Activated CD4-positive, alpha-beta T cell treated with anti-CD3 and anti-CD28 coated beads, Interleukin-2, amount 50 U/mL, for 4 hours (primary cell): ENCODE measurements around the gene RASA4B.
"Not testable (repeated sequence)": the region's sequence is repeated elsewhere in the genome, so short reads cannot be mapped to it uniquely, and the experiment has no call there.

ENCODE experiments used
- DNase-seq, 2 experiments: peaks; one replicate each; pipeline ENCODE4 v3.0.0-alpha.2; 2020

The RASA4B gene

GRCh38 chr7:102517550-102518147 lies at the start of gene RASA4B:
Gene RASA4B (minus strand): TSS chr7:102517777. CDS start chr7:102517710, 67 bp downstream.
- DNase-seq: not testable (repeated sequence)

GRCh38 chr7:102550808-102551422 lies 33.3 kb upstream of the RASA4B start, which contains the start of gene SPDYE2:
Gene SPDYE2 (plus strand): TSS chr7:102551226. CDS start chr7:102553256, 2,030 bp downstream.
- DNase-seq: not testable (repeated sequence)

GRCh38 chr7:102546353-102546752 lies 28.8 kb upstream of the RASA4B start:
- not testable (repeated sequence) for DNase-seq

- DNase-seq: not testable (repeated sequence)
Observed at GRCh38 chr7:102545288-102545687, 27.7 kb upstream of the RASA4B start.

- DNase-seq: not testable (repeated sequence)
Observed at GRCh38 chr7:102544372-102544771, 26.8 kb upstream of the RASA4B start.

DNA sequence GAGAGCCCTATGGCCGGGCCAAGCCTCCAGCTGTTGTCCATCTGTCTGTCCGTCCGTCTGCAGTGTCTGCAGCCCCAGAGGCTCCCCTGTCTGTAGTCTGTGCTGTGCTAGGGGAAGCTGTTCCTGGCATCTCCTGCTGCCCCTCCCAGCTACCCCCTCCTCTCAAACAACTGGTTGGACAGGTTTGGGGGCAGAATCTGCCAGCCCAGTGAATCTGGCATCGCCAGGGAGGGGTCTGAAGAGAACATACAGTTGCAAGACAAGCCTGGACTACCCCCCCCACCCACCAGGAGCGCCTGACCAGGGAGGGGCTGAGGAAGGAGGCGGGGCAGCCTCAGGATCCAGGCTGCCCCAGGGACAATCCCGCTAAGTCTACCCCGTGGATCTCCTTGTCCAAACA lies 26.0 kb upstream of the RASA4B start, which contains the start of gene UPK3BL2:
TSS of gene UPK3BL2 (minus strand) at position 101 of the 400 bp plus-strand sequence. CDS start at position 41, 60 bp downstream.
- DNase-seq: not testable (repeated sequence)

DNA sequence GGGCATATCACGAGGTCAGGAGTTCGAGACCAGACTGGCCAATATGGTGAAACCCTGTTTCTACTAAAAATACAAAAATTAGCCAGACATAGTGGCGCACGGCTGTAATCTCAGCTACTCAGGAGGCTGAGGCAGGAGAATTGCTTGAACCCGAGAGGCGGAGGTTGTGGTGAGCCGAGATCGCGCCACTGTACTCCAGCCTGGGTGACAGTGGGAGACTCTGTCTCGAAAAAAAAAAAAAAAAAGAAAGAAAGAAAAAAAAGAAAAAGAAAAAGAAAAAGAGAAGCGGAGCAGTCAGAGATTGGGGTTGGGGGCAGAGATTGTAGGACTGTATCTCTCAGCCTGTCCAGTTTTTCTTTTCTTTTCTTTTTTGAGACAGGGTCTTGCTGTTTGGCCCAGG lies 25.2 kb upstream of the RASA4B start:
- not testable (repeated sequence) for DNase-seq

DNA sequence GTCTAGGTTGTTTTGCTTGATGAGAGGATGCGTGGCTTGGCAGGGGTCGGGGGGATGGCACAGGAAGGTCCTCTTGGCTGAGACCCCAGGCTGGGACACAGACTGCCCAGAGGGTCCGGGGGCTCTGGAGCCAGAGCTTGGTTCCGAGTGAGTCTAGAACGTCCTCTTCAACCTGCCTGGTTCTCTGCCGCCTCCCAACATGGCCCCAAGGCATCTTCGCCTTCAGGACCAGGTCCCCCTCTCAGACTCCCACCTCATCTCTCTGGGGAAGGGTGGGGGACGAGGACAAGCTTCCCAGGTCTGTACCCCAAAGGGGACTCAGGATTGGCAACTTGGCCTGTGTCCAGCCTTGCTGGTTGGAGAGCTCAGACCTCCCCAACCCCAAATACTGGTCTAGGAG lies 24.5 kb upstream of the RASA4B start:
- not testable (repeated sequence) for DNase-seq

DNA sequence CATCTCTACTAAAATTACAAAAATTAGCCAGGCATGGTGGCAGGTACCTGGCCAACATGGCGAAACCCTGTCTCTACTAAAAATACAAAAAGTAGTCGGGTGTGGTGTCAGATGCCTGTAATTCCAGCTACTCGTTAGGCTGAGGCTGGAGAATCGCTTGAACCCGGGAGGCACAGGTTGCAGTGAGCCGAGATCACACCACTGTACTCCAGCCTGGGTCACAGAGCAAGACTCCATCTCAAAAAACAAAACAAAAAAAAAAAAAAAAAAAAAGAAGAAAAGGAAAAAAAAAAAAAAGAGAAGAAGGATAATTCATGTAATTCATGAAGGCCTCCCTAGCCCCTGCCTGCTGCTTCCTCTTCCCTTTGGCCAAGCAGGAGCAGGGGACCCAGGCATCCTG lies 23.0 kb upstream of the RASA4B start:
- not testable (repeated sequence) for DNase-seq

DNA sequence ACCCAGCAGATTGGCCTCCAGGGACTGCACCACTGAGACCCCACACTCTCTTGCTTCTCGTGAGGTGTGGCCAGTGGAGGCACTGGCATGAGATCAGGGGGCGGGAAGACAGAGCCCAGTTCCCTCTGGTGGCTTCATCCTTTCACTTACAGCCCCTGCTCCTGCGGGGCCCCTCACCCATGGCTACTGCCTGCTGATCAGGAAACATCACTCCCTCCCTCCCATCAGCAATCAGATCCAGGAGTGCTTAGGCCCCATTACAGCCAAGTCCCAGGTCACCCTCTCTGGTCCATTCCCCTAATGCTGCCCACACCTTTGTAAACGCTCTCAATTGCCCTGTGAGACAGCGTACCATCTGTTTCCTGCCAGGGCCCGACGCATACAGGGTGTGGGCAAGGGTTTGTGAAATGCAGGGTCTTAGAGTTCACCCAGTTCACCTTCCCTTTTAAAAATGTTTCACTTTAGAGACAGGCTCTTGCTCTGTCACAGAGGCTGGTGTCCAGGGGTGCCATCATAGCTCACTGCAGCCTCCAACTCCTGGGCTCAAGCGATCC lies 17.6 kb upstream of the RASA4B start:
- DNase-seq: not testable (repeated sequence)

DNA sequence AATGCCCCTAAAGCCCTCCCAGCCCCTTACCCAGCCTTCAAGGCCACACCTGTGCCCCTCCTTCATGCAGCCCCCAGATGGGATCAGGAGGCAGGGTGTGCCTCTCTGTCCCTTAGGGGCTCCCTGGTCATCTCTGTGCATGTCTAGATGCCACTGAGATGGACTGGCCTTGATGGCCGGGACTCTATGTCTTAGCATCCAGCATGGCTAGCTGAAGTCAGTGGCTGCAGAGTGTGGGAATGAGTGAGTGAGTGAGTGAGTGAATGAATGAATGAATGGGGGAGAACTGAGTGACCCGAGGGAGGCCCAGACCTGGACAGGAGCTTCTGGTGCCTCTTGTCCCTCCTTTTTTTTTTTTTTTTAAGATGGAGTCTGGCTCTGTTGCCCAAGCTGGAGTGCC lies 14.6 kb upstream of the RASA4B start:
- not testable (repeated sequence) for DNase-seq

- not testable (repeated sequence) for DNase-seq
Observed at GRCh38 chr7:102531583-102531982, 14.0 kb upstream of the RASA4B start.

DNA sequence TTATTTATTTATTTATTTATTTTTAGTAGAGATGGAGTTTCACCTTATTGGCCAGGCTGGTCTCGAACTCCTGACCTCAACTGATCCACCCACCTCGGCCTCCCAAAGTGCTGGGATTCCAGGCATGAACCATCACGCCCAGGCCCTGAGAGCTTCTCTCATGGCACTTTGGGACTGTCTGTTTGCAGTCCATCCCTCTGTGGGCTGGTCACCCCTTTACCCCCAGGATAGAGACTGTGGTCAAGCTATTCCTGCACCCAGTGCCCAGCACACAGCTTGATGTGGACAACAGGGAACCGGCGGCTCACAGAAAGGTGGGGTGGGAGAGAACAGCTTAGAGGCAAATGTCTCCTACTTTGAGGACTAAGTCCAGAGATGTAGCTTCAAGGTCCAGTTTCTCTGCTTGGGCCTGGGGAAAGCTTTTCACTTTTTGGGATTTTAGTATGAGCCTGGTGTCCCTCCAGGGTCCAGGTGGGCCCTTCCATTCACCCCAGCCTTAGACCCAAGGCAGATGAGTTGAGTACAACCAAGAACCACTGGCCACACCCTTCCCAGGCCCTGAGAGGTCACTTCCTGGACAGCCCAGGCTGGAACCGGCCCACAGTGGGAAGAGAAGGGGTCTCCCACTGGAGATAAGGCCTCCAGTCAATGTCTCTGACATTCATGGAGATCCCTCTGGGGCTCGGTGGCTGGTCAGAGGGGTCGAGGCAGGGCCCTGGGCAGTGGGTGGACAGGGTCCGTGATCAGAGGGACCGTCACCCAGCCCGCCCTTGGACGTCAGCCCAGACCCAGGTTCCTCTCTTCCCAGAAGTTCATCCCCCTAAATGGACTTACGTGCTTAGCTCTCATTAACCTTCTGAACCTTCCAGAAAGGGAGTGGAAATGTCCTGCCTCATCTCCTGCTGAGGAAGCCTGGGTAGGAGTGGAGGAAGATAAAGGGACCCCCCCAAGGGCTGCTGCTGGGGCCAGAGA lies 10.5 kb upstream of the RASA4B start:
- not testable (repeated sequence) for DNase-seq

- DNase-seq: not testable (repeated sequence)
Observed at GRCh38 chr7:102527182-102527581, 9.6 kb upstream of the RASA4B start.

- DNase-seq: not testable (repeated sequence)
Observed at GRCh38 chr7:102524803-102525202, 7.2 kb upstream of the RASA4B start.

- DNase-seq: not testable (repeated sequence)
Observed at GRCh38 chr7:102520797-102521196, 3.2 kb upstream of the RASA4B start.

GRCh38 chr7:102516951-102517350 lies 626 bp downstream of the RASA4B start:
- not testable (repeated sequence) for DNase-seq

DNA sequence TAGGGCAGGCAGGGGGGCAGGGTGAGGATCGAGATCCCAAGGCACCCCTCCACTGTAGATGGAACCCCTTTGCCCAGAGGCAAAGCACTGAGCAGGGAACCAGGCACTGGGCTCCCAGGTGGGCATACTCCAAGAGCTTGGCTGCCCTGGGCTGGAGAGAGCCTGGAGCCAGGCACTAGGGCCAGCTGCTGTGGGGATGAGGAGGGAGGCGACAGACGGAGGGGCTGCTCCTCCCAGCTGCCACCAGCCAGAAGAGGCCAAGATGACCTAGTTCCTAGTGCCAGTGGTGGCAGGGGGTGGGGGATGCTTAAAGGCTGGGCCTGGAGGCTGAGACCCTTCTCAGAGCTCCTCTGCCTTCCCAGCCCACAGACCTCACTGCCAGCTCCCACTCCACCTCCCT lies 1.7 kb downstream of the RASA4B start:
- not testable (repeated sequence) for DNase-seq

DNA sequence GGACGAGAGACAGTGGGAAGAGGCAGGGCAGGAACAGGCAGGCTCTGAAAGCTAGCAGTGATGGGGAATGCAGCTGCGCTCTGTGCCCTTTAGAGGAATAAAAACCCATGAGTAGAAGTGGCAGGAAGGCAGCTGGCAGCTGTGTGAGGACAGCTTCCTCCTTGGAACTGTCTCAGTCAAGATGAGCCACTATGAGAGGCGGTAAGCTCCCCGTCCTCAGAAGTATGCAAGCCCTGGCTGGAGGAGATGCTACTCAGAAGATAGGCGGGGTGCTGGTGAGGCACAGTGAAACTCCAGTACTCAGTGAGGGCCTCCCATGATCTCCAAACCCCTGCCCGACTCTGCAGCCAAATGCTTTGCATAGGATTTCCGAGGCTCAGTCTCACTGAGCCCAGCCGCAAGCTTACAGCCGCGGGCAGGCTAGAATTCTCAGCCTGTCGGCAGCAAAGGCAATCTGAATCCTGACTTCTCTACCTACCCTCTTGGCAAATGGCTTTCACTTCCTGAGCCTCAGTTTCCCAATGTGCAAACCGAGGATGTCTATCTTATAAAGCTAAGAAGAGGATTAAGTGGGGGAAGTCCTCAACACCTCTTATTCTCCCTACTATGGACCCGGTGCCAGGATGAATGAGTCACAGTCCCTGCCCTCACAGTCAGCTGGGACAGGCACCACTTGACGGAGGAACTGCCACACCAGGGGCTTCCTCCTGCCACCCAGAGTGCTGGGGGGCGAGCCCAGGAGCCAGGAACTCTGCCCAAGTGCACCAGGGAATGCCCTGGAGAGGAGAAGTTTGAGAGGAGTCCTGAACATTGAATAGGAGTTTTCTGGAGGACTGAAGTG lies 2.5 kb downstream of the RASA4B start:
- DNase-seq: not testable (repeated sequence)

DNA sequence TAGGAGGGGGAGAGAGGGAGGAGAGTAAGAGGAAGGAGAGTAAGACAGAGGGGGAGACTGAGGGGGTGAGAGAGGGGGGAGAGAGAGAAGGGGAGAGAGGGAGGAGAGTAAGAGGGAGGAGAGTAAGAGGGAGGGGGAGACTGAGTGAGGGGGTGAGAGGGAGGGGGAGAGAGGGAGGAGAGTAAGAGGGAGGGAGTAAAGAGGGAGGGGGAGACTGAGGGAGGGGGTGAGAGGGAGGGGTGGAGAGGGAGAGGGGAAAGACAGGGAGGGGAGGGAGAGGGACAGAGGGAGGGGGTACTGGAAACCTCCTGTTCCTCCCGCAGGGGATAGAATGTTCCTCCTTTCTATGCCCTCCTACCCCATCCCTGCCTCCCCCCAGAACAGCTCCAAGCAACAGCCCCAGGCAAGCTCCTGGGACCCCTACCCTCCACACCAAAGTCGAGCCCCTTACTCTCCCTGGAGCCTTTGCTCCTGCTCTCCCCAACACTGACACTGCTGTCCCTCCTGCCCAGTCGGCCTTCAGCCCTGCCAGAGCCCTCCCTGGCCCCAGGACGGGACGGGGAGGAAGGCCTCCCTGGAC lies 4.8 kb downstream of the RASA4B start:
- DNase-seq: not testable (repeated sequence)

DNA sequence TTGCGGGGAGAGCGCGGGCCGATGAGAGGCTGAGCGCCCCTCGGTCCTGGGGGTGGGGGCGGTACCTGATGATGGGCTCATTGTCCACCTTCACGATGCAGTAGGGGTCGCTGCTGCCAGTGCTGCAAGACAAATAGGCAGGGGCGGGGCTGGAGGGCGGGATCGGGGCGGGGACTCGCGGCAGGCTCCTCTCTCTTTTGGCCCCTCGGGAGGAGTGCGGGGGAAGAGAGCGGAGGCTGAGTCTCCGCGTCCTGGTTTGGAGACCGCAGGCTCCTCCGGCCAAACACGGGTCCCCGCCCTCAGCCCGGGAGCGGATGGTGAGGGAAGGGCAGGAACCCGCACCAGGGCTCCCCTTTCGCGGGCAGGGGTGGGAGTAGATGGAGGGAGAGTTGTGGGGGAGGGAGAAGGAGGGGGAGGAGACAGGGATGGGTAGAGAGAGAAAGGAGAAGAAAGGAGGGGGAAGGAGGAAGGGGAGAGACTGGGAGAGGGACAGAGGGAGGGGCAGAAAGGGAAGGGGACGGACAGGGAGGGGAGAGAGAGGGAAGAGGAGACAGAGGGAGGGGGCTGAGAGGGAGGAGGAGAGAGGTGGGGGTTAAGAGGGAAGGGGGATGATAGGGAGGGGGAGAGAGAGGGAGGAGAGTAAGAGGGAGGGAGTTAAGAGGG lies 5.6 kb downstream of the RASA4B start:
- DNase-seq: not testable (repeated sequence)
